M059J (cell line): ENCODE measurements around the gene CHI3L2. TPM values are rescaled to one million over a fixed set of nuclear protein-coding genes. Genes with fewer than 3 reads are reported as not detected.

Experiments used
- DNase-seq: peaks from one replicate; pipeline ENCODE4 v3.0.0-alpha.2; 2012; ENCODE audit warnings: low read depth
- total RNA-seq: library from RNA; depleted of rRNA; stranded (reverse); fragments of >200 nt; shearing (Covaris generic); gene quantifications from 2 replicates; pipeline ENCODE4 v1.2.3, GENCODE V29; 2014; rRNA removed

Gene CHI3L2
- total RNA-seq, 1 experiment from 2014 or later, result 0.15 TPM

DNA sequence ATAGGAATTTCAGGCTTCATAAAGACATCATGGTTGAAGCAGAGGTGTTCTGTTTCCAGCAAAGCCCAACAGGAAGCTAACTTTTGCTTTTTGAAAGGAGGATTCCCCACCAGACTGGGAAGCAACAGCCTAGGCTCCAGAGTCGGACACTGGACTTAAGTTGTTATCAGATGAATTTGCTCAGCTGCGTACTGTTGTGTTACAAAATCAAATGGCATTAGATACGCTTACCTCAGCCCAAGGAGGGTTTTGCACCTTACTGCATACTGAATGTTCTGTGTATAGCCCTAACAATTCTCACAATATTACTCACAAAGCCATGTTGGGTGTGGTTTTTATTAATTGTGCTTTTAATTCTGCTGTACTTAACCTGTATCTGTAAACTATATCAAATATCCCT lies 62.6 kb downstream of the CHI3L2 start:
- no peak for DNase-seq

DNA sequence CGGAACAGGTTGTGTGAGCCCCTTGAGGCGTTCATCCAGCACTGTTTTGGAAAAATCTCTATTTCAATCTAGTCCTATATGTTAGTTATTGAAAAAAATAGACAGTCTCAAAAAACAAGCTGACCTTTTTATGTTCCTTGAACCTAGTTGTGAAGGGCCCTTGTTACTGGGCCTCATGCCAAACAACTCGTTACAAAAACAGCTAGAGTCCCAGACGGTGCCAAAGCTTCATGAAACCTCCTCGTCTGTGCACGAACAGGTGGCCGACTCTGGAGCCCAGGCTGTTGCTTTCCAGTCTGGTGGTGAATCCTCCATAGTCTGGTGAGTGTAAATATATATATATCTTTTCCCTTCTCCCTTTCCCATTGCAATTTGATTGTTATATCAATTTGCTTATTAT lies 63.1 kb downstream of the CHI3L2 start, which contains the start of gene CHIA:
Gene CHIA, plus strand, starts transcription at position 222 of the 400 bp plus-strand sequence. CDS start 19,617 bp downstream, outside the sequence.
- peak; percentile 73 for DNase-seq

Other genes starting within 250 kb of the CHI3L2 start
- gene DRAM2, start 87.6 kb upstream of the CHI3L2 start, total RNA-seq, result 39.2 and 53.8 TPM in 2 replicates
- gene CEPT1, start 87.5 kb upstream of the CHI3L2 start, total RNA-seq, result 37.7 and 49.1 TPM in 2 replicates
- 4.3 and 10.2 TPM in 2 replicates for gene DENND2D, start 27.1 kb upstream of the CHI3L2 start, total RNA-seq
- gene CHIA, start 63.1 kb downstream of the CHI3L2 start, total RNA-seq, result not detected in 2 replicates
- gene OVGP1, start 200.0 kb downstream of the CHI3L2 start, total RNA-seq, result 0.15 and 0.37 TPM in 2 replicates
- gene WDR77, start 221.5 kb downstream of the CHI3L2 start, total RNA-seq, result 52.9 and 84.5 TPM in 2 replicates
- 486 and 582 TPM in 2 replicates for gene ATP5PB, start 221.8 kb downstream of the CHI3L2 start, total RNA-seq
- gene C1orf162, start 246.3 kb downstream of the CHI3L2 start, total RNA-seq, result 0.05 TPM in 1 of 2 replicates, not detected in the other